Peyer's patch (tissue), 4 donors: Measurements from ENCODE around the gene LRRC9. TPM values are rescaled to one million over a fixed set of nuclear protein-coding genes. Genes with fewer than 3 reads are reported as not detected.
"Not testable (repeated sequence)": the region's sequence is repeated elsewhere in the genome, so short reads cannot be mapped to it uniquely, and the experiment has no call there.

Source experiments
- DNase-seq, 3 donors: peaks; one replicate each; pipeline ENCODE4 v3.0.0-alpha.2; 2017 to 2019
- H3K27ac ChIP-seq, 4 donors: fragments of 200-600 bp; sonication (generic); one replicate each; pipeline ENCODE4 v1.5.1; 2016 to 2019
- H3K27me3 ChIP-seq, 2 donors: fragments of 200-600 bp; sonication (generic); one replicate each; pipeline ENCODE4 v1.5.1; 2019
- H3K36me3 ChIP-seq, 3 donors: fragments of 200-600 bp; sonication (generic); one replicate each; pipeline ENCODE4 v1.5.1; 2016 to 2019
- H3K4me1 ChIP-seq, 4 donors: fragments of 200-600 bp; sonication (generic); one replicate each; pipeline ENCODE4 v1.5.1; 2016 to 2019
- H3K4me3 ChIP-seq, 4 donors: fragments of 200-600 bp; sonication (generic); 1 replicate in 3 of 4; 2 replicates in 1 of 4; pipeline ENCODE4 v1.5.1; 2016 to 2019; ENCODE audit warnings: mild to moderate bottlenecking in 1 of 4
- H3K9me3 ChIP-seq, 4 donors: fragments of 200-600 bp; sonication (generic); one replicate each; pipeline ENCODE4 v1.5.1; 2016 to 2019; ENCODE audit warnings: mild to moderate bottlenecking in 1 of 4
- CTCF ChIP-seq, 6 experiments: fragments of 450-650 bp in 4 of 6; fragments of 200-600 bp in 2 of 6; sonication (generic) in 1 of 6; IDR thresholded peaks; one replicate each; pipeline ENCODE4 v1.5.1; 2017 to 2019; ENCODE audit warnings: antibody characterized with exemption in 6 of 6, mild to moderate bottlenecking in 3 of 6, moderate library complexity in 1 of 6
- POLR2A ChIP-seq, 2 donors: fragments of 450-650 bp; IDR thresholded peaks; one replicate each; pipeline ENCODE4 v1.5.1; 2017; ENCODE audit warnings: antibody characterized with exemption in 2 of 2, mild to moderate bottlenecking in 2 of 2, moderate library complexity in 2 of 2
- total RNA-seq, 4 donors: library from RNA; depleted of rRNA; stranded (reverse); fragments of >200 nt; gene quantifications; one replicate each; pipeline ENCODE4 v1.1.0, GENCODE V29; 2016

LRRC9 gene
- total RNA-seq, 4 donors from 2014 or later, result 0.27 to 13.4 (median 5.1) TPM; not detected in 1

- Histone ChIP-seq H3K9me3 (no peaks in the 10 kb centered on the region), H3K36me3 (peaks cover 0 to 6% (median 0%) of the 10 kb centered on the region in 3 donors), H3K27ac (no peak overlapping the region), H3K27me3 (no peaks in the 10 kb centered on the region), H3K4me1 (peaks cover 0 to 34% (median 4%) of the 10 kb centered on the region in 4 donors), H3K4me3 (no peak overlapping the region)
- DNase-seq, result no peak
- TF ChIP-seq CTCF (IDR thresholded peaks at IDR 0.05) (no peak), POLR2A (IDR thresholded peaks at IDR 0.05) (no peak)
Measured at GRCh38 chr14:60094306-60094897, 174.5 kb downstream of the LRRC9 start.

GRCh38 chr14:60095231-60095630 is 175.3 kb downstream of the LRRC9 start:
- no peak for DNase-seq

GRCh38 chr14:60095781-60096450 is 176.0 kb downstream of the LRRC9 start:
- Histone ChIP-seq H3K36me3 (peaks cover 0 to 6% (median 0%) of the 10 kb centered on the region in 3 donors), H3K27ac (peak overlapping the region in 1 of 4 donors; percentile 31), H3K4me1 (peaks cover 0 to 34% (median 4%) of the 10 kb centered on the region in 4 donors), H3K27me3 (no peaks in the 10 kb centered on the region), H3K9me3 (no peaks in the 10 kb centered on the region), H3K4me3 (no peak overlapping the region)
- DNase-seq, result no peak
- TF ChIP-seq CTCF (IDR thresholded peaks at IDR 0.05) (no peak), POLR2A (IDR thresholded peaks at IDR 0.05) (no peak)

More at GRCh38 chr14:60095231-60095630, 175.3 kb downstream of the LRRC9 start:
- Histone ChIP-seq H3K4me3 (no peak overlapping the region), H3K27me3 (no peaks in the 10 kb centered on the region), H3K4me1 (peaks cover 0 to 34% (median 4%) of the 10 kb centered on the region in 4 donors), H3K27ac (no peak overlapping the region), H3K36me3 (peaks cover 0 to 6% (median 0%) of the 10 kb centered on the region in 3 donors), H3K9me3 (no peaks in the 10 kb centered on the region)
- TF ChIP-seq POLR2A (IDR thresholded peaks at IDR 0.05), result no peak
- TF ChIP-seq CTCF (IDR thresholded peaks at IDR 0.05), result no peak

GRCh38 chr14:60097974-60098373 is 178.0 kb downstream of the LRRC9 start:
- Histone ChIP-seq H3K27ac (no peak overlapping the region), H3K9me3 (no peaks in the 10 kb centered on the region), H3K4me3 (no peak overlapping the region), H3K36me3 (peaks cover 0 to 6% (median 0%) of the 10 kb centered on the region in 3 donors), H3K27me3 (no peaks in the 10 kb centered on the region), H3K4me1 (peaks cover 0 to 32% (median 3%) of the 10 kb centered on the region in 4 donors)
- no peak for DNase-seq
- TF ChIP-seq POLR2A (IDR thresholded peaks at IDR 0.05), result no peak
- no peak for TF ChIP-seq CTCF (IDR thresholded peaks at IDR 0.05)

- not testable (repeated sequence) for H3K4me3 ChIP-seq, DNase-seq, H3K36me3 ChIP-seq, H3K27ac ChIP-seq, H3K27me3 ChIP-seq, H3K9me3 ChIP-seq
- H3K4me1 ChIP-seq, result peaks cover 0 to 15% (median 0%) of the 10 kb centered on the region in 4 donors
Measured at GRCh38 chr14:60099855-60100254, 179.9 kb downstream of the LRRC9 start.

GRCh38 chr14:60101786-60102185 is 181.8 kb downstream of the LRRC9 start:
- H3K4me3 ChIP-seq, result no peak overlapping the region
- H3K27me3 ChIP-seq, result no peaks in the 10 kb centered on the region
- H3K27ac ChIP-seq, result no peak overlapping the region
- H3K36me3 ChIP-seq, result peaks cover 0 to 6% (median 0%) of the 10 kb centered on the region in 3 donors
- H3K4me1 ChIP-seq, result no peaks in the 10 kb centered on the region
- no peak for TF ChIP-seq CTCF (IDR thresholded peaks at IDR 0.05)
- TF ChIP-seq POLR2A (IDR thresholded peaks at IDR 0.05), result no peak
- no peak for DNase-seq
- no peaks in the 10 kb centered on the region for H3K9me3 ChIP-seq
